Urinary bladder (tissue), 4 donors: ENCODE data around the gene TRIP10. TPM values are rescaled to one million over a fixed set of nuclear protein-coding genes. Genes with fewer than 3 reads are reported as not detected.
"Not testable (repeated sequence)": the region's sequence is repeated elsewhere in the genome, so short reads cannot be mapped to it uniquely, and the experiment has no call there.

Experiments used
- DNase-seq: peaks from one replicate; pipeline ENCODE4 v3.0.0-alpha.2; 2015; ENCODE audit errors: extremely low spot score
- H3K27ac ChIP-seq: one replicate; pipeline ENCODE4 v1.5.1; 2013; ENCODE audit warnings: low read depth, mild to moderate bottlenecking, moderate library complexity
- H3K36me3 ChIP-seq: one replicate; pipeline ENCODE4 v1.6.1; 2013; ENCODE audit warnings: mild to moderate bottlenecking, moderate library complexity; ENCODE audit not compliant: insufficient read depth
- H3K4me1 ChIP-seq: one replicate; pipeline ENCODE4 v1.6.1; 2013; ENCODE audit warnings: mild to moderate bottlenecking, moderate library complexity; ENCODE audit not compliant: insufficient read depth
- H3K4me3 ChIP-seq: one replicate; pipeline ENCODE4 v1.5.1; 2013; ENCODE audit warnings: low read depth, low read length
- WGBS: extraction: QIAGEN DNeasy Blood & Tissue Kit; methylation state at CpG from one replicate; pipeline ENCODE4 v1.1.7; 2013; 5-methylcytosine and 5-hydroxymethylcytosine counted together
- polyA plus RNA-seq: library from polyadenylated mRNA; stranded (reverse); fragments of 200-250 nt; gene quantifications from one replicate; pipeline ENCODE4 v1.2.3, GENCODE V29; 2013
- total RNA-seq: library from RNA; depleted of rRNA; stranded (reverse); fragments of >200 nt; gene quantifications from one replicate; pipeline ENCODE4 v1.2.3, GENCODE V29; 2014
- donor health status: healthy with polysubstance abuse.
- donor health status: healthy.

The TRIP10 gene
- total and polyA plus RNA-seq, 2 donors: 28.5 to 113 TPM

DNA sequence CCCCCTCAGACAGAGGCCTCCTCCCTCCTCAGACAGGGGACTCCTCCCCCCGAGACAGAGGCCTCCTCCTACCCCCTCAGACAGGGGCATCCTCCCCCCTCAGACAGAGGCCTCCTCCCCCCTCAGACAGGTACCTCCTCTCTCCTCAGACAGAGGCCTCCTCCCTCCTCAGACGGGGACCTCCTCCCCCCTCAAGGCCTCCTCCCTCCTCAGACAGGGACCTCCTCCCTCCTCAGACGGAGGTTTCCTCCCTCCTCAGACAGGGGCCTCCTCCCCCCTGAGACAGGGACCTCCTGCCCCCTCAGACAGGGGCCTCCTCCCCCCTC is 32.9 kb upstream of the TRIP10 start:
- 46% methylated on average over 3 of the region's 3 CpGs for WGBS
- no peaks in the 10 kb centered on the region for H3K4me1 ChIP-seq

DNA sequence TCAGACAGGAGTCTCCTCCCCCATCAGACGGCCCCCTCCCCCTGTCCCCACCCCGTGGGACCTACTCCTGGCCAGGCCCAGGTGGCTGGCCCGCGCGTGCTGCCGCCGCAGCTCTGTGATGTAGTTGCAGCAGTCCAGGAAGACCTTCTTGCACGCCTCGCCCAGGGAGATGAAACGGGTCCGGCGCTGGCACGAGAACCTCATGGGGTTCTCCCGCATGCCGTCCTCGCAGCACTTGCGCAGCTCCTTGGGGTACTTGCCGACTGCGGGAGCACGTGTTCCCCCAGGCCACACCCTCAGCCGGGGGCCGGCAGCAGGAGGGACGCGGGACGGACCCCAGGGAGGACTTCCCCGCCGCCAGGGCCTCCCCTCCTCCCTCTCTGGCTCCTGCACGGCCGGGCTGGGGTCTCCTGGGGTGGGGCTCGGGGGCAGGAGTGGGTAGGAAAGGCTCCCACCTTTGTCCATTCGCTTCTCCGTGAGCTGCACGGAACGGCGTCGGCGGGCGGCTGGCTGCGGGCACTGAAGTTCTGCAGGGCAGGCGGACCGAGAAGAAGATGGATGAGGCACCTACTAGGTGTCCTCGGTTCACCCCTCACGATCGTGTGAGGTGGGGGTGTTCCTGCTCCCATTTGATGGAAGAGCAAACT is 32.3 kb upstream of the TRIP10 start:
- WGBS: 82% methylated on average over 44 of the region's 44 CpGs
- Histone ChIP-seq H3K4me3 (no peak overlapping the region), H3K36me3 (no peaks in the 10 kb centered on the region), H3K27ac (no peak overlapping the region), H3K4me1 (no peaks in the 10 kb centered on the region)
- DNase-seq: no peak

More for the DNA sequence above, 32.9 kb upstream of the TRIP10 start:
- Histone ChIP-seq H3K27ac (no peak overlapping the region), H3K36me3 (no peaks in the 10 kb centered on the region), H3K4me3 (no peak overlapping the region)
- DNase-seq: no peak

GRCh38 chr19:6707658-6708018 is 31.8 kb upstream of the TRIP10 start:
- no peaks in the 10 kb centered on the region for H3K36me3 ChIP-seq
- WGBS: 72% methylated on average over 16 of the region's 16 CpGs
- DNase-seq: no peak

GRCh38 chr19:6708346-6708745 is 31.1 kb upstream of the TRIP10 start:
- Histone ChIP-seq H3K27ac (no peak overlapping the region), H3K36me3 (no peaks in the 10 kb centered on the region), H3K4me3 (no peak overlapping the region), H3K4me1 (no peaks in the 10 kb centered on the region)
- 84% methylated on average over 3 of the region's 3 CpGs for WGBS
- DNase-seq: no peak

More at GRCh38 chr19:6707658-6708018, 31.8 kb upstream of the TRIP10 start:
- Histone ChIP-seq H3K27ac (no peak overlapping the region), H3K4me1 (no peaks in the 10 kb centered on the region), H3K4me3 (no peak overlapping the region)

DNA sequence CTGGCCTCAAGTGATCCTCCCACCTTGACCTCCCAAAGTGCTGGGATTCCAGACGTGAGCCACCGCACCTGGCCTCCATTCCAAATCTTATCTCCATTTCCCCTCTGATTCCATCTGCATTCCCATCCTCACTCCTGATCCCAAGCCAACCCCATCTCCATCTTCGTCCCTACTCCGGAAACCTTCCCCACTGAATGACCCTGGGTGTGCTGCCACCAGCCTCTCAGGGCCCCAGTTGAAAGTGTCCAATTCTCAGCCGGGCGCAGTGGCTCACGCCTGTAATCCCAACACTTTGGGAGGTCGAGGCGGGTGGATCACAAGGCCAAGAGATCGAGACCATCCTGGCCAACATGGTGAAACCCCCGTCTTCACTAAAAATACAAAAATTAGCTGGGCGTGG is 30.6 kb upstream of the TRIP10 start:
- H3K4me3 ChIP-seq, H3K27ac ChIP-seq, H3K4me1 ChIP-seq, H3K36me3 ChIP-seq, DNase-seq: not testable (repeated sequence)
- 85% methylated on average over 12 of the region's 12 CpGs for WGBS

GRCh38 chr19:6709549-6709948 is 29.9 kb upstream of the TRIP10 start:
- 45% methylated on average over 14 of the region's 14 CpGs for WGBS
- H3K4me1 ChIP-seq: no peaks in the 10 kb centered on the region
- no peak overlapping the region for H3K4me3 ChIP-seq
- no peaks in the 10 kb centered on the region for H3K36me3 ChIP-seq
- DNase-seq: no peak
- H3K27ac ChIP-seq: no peak overlapping the region

DNA sequence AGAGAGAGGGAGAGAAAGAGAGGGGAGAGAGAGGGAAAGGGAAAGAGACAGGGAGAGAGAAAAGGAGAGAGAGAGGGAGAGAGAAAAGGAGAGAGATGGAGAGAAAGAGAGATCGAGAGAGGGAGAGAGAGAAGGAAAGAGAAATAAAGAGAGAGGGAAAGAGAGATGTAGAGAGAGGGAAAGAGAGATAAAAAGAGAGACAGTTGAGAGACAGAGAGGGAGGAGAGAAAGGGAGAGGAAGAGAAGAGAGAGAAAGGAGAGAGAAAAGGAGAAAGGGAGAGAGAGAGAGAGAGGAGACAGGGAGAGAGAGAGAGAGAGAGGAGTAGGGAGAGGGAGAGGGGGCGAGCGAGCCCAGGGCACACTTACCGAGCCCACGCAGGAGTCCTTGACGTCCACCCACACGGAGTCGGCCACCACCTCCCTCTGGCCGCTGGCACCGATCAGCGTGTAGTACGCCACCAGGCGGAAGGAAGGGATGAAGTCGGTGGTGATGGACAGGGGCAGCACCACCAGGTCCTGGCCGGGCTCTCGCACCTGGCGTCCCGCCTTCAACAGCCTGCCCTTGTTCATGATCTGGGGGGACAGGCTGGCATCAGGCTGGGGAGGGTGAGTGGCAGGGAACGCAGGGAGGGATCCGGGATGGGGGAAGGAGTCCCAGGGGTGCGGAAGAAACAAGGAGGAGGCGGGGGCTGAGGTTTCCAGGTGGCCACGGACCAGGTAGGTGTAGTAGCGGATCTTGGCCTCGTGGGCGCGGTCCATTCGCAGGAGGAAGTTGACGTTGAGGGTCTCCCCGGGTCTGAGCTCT is 29.0 kb upstream of the TRIP10 start:
- Histone ChIP-seq H3K27ac (no peak overlapping the region), H3K36me3 (no peaks in the 10 kb centered on the region), H3K4me1 (no peaks in the 10 kb centered on the region), H3K4me3 (no peak overlapping the region)
- 26% methylated on average over 30 of the region's 30 CpGs for WGBS
- DNase-seq: no peak

GRCh38 chr19:6711078-6711361 is 28.5 kb upstream of the TRIP10 start:
- Histone ChIP-seq H3K36me3 (no peaks in the 10 kb centered on the region), H3K4me3 (no peak overlapping the region), H3K27ac (no peak overlapping the region), H3K4me1 (no peaks in the 10 kb centered on the region)
- 46% methylated on average over 9 of the region's 9 CpGs for WGBS
- DNase-seq: no peak

DNA sequence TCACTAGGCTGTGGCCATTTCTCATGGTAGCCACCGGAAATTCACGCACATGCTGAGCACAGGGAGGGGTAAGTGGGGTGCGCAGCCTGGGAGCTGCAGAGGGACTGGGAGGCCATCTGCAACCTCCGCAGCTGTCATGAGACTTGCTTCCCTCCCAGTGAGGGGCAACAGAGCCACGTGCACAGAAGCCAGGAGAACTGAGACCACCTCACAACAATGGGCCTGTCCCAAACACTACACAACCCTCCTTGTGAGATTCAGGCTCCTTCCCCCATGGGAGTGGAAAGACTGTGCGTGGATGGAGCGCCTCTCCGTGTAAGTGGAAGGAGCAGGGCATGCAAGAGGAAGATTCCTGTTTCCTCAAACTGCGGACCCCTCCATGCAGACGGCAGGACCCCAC is 27.9 kb upstream of the TRIP10 start:
- WGBS: 72% methylated on average over 10 of the region's 10 CpGs
- Histone ChIP-seq H3K4me1 (no peaks in the 10 kb centered on the region), H3K27ac (no peak overlapping the region), H3K4me3 (no peak overlapping the region), H3K36me3 (no peaks in the 10 kb centered on the region)
- DNase-seq: no peak

- no peak for DNase-seq
- Histone ChIP-seq H3K4me3 (no peak overlapping the region), H3K27ac (no peak overlapping the region), H3K4me1 (no peaks in the 10 kb centered on the region), H3K36me3 (no peaks in the 10 kb centered on the region)
- 89% methylated on average over 16 of the region's 16 CpGs for WGBS
Measured at GRCh38 chr19:6712231-6712630, 27.2 kb upstream of the TRIP10 start.

GRCh38 chr19:6712692-6713670 is 26.5 kb upstream of the TRIP10 start:
- Histone ChIP-seq H3K27ac (no peak overlapping the region), H3K4me1 (no peaks in the 10 kb centered on the region), H3K36me3 (no peaks in the 10 kb centered on the region), H3K4me3 (no peak overlapping the region)
- no peak for DNase-seq
- WGBS: 90% methylated on average over 20 of the region's 20 CpGs

DNA sequence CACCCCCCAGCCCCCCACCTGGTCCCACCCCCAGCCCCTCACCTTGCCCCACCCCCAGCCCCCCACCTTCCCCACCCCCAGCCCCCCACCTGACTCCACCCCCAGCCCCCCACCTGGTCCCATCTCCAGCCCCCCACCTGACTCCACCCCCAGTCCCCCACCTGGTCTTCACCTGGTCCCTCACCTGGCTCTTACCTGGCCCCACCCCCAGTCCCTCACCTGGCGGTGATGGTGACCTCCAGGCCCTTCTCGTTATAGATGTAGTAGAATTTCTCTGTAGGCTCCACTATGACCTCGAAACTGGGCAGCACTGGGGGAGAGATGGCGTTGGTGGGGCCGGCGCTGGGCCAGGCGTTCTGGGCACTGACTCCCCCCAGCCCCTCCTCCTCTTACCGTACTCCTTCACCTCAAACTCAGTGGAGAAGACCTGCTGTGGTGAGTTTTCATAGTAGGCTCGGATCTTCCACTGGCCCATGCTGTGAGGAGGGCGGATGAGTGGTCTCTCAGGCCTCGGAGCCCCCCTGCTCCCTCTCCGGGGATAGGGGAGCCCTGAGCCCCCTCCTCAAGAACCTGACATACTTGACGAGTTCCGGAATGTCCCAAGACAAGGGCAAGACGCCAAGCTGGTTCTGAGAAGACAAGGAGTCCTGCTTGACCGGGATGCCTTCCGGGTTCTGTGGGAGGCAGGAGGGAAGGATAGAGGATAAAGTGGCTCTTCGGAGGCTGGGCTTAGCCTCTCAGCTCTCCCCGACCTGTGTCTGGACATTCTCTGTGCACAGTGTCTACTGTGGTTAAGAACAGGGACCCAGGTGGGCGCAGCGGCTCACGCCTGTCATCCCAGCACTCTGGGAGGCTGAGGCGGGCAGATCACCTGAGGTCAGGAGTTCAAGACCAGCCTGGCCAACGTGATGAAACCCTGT is 25.4 kb upstream of the TRIP10 start:
- Histone ChIP-seq H3K36me3 (no peaks in the 10 kb centered on the region), H3K4me1 (no peaks in the 10 kb centered on the region), H3K4me3 (no peak overlapping the region), H3K27ac (no peak overlapping the region)
- DNase-seq: no peak
- 67% methylated on average over 24 of the region's 24 CpGs for WGBS
